D341Med (cell line): ENCODE measurements around the gene KCNIP1.

ENCODE experiments used
- DNase-seq: peaks from one replicate; pipeline ENCODE4 v3.0.0; 2012; ENCODE audit warnings: low spot score

The KCNIP1 gene

GRCh38 chr5:170483701-170484458 is 19.9 kb upstream of the KCNIP1 start:
- no peak for DNase-seq

- no peak for DNase-seq
These were observed 19.4 kb upstream of the KCNIP1 start for GRCh38 chr5:170484459-170484831.

- DNase-seq: no peak
These were observed 18.8 kb upstream of the KCNIP1 start for GRCh38 chr5:170484847-170485615.

- no peak for DNase-seq
These were observed 18.3 kb upstream of the KCNIP1 start for GRCh38 chr5:170485616-170485911.

GRCh38 chr5:170486371-170486770 is 17.4 kb upstream of the KCNIP1 start:
- no peak for DNase-seq

- no peak for DNase-seq
These were observed 15.2 kb upstream of the KCNIP1 start for GRCh38 chr5:170488570-170488969.

GRCh38 chr5:170489199-170489598 is 14.6 kb upstream of the KCNIP1 start:
- no peak for DNase-seq

GRCh38 chr5:170490381-170490780 is 13.4 kb upstream of the KCNIP1 start:
- no peak for DNase-seq

GRCh38 chr5:170491479-170491878 is 12.3 kb upstream of the KCNIP1 start:
- no peak for DNase-seq

GRCh38 chr5:170493028-170493820 is 10.6 kb upstream of the KCNIP1 start:
- DNase-seq: no peak

- no peak for DNase-seq
These were observed 9.8 kb upstream of the KCNIP1 start for GRCh38 chr5:170494041-170494440.

GRCh38 chr5:170495825-170496661 is 7.8 kb upstream of the KCNIP1 start:
- no peak for DNase-seq

- DNase-seq: no peak
These were observed 7.2 kb upstream of the KCNIP1 start for GRCh38 chr5:170496662-170497028.

GRCh38 chr5:170497311-170498038 is 6.3 kb upstream of the KCNIP1 start:
- DNase-seq: no peak

- no peak for DNase-seq
These were observed 4.9 kb upstream of the KCNIP1 start for GRCh38 chr5:170498811-170499351.

GRCh38 chr5:170499621-170500020 is 4.2 kb upstream of the KCNIP1 start:
- no peak for DNase-seq

GRCh38 chr5:170501361-170501760 is 2.5 kb upstream of the KCNIP1 start:
- DNase-seq: no peak

- DNase-seq: no peak
These were observed 1.9 kb upstream of the KCNIP1 start for GRCh38 chr5:170501931-170502330.

GRCh38 chr5:170504616-170505266 is 921 bp downstream of the KCNIP1 start:
- DNase-seq: no peak

GRCh38 chr5:170508036-170508435 is 4.2 kb downstream of the KCNIP1 start:
- no peak for DNase-seq
